HG03460 (cell line): ENCODE data around the gene MYH14.

Source experiments
- ATAC-seq: cut with Tn5 transposase; IDR thresholded peaks from one replicate; pipeline ENCODE4 v1.9.1; 2021; ENCODE audit not compliant: unreplicated experiment

MYH14 gene

DNA sequence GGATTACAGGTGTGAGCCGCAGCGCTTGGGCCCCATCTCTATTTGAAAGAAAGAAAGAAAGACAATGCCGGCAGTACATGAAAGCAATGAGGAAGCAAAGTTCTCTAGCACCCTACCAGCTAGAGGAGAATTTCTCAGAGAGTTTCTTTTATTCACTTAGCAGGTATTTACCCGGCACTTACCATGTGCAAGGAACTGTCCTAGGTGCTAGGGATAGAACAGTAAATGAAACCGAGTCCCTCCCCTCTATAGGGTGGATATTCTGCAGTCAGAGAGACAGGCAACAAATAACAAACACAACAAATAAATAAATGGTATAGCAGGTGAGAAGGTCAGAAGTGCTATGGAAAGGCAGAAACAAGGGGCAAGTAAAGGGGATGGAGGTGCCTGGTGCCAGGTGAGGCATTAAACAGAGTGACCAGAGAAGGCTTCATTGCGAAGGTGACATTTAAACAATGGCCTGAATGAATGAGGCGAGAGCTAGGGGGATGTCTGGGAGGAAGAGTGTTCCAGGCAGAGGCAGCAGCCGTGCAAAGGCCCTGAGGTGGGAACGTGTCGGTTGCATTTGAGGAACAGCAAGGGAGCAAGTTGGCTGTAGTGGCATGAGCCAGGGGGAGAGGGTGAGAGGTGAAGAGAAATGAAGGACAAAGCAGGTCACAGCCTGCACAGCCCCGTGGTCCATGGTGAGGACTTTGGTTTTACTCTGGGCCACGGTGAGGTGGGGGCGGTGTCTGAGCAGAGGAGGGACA is 10.8 kb upstream of the MYH14 start:
- no peak for ATAC-seq

DNA sequence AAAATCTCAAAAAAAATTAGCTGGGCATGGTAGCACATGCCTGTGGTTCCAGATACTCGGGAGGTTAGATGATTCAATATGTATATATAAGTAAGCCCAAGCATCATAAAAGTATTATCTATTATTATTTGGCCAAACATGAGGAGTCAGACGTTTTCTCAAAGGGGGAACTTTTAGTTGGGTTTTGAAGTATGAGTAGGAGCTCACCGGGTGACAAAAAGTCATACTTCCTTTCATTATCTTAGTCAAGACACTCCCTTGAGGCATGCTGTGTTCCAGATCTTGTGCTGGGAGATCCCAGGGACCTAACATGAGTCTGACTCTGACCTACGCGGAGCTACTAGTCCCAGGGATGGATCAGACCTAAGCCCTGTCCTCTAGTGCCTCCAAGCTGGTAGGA is 8.2 kb upstream of the MYH14 start:
- ATAC-seq: no peak

DNA sequence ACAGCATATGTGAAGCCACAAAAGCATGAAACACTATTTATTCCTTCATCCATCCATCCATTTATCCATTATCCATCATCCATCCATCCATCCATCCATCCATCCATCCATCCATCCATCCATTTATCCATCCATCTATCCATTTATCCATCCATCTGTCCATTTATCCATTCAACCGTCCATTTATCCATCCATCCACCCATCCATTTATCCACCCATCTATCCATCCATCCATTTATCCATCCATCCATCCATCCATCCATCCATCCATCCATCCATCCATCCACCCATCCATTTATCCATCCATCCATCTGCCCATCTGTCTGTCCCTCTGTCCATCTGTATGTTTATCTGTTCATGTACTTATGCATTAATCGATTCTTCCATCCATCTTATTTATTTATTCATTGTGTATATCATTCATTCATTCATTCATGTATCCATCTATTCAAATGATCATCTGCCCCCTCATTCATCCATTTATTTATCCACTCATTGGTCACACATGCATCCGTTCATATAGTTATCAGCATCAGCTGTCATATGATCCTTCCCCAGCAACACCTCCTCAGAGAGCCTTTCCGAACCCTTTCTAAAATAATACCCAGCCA is 7.0 kb upstream of the MYH14 start:
- ATAC-seq: no peak

DNA sequence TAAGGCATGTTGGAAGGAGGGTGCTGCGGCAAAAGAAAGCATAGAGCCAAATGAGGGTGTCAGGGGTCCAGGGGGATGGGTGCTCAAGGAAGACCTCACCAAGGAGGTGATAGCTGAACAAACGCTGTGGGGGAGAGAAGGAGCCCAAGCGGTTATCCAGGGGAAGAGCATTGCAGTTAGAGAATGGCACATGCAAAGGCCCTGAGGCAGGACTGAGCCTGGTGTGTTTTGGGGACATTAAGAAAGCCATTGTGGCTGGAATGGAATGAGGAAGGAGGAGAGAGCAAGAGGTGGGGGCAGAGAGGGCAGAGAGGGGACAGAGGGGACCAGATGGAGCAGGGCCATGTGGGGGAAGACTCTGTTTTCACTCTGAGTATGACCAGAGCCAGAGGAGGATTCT is 6.1 kb upstream of the MYH14 start:
- ATAC-seq: no peak

DNA sequence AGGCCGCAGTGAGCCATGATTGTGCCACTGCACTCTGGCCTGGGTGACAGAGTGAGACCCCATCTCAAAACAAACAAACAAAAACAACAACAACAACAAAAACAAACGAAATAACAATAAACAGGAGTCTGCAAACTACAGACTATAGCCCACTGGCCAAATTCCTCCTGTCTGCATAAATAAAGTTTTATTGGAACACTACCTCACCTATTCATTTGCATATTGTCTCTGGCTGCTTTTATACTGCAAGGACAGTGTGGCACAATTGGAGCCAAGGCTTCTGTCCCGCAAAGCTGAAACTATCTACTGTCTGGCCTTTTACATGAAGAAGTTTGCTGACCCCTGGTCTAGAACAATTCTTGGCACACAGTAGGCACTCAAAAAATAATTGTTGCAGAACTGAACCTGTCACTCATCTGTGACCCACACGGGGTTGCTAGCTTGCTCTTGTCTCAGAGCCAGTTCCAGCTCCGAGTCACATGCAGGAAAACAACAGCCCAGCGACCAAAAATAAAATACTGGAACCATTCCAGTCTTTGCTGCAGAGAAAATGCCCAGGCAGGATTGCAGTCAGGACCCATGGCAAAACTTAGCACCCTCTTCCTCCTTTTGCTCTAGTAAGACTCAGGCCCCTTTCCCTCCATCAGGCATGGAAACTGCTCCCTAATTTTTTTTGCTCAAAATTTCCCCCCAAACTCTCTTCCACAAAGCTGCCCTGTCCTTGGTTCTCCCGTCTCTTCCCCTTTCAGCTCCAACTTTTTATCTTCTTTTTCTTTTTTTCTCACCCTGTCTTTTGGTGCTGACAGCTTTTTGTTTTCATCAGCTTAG is 4.8 kb upstream of the MYH14 start:
- ATAC-seq: no peak

DNA sequence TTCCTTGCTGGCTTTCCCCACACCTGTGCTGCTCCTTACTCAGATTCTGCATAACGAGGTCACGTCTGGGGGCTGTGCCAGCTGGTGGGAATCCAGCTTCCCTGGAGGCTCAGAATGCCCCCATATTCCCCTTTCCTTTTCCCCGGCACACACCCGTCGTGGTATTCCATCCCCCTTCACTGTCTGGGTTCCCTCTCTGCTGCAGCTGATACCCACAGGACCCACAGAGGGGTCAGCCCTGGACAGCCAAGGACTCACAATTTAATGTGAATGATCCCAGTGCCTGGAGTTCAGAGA is 4.2 kb upstream of the MYH14 start:
- no peak for ATAC-seq

DNA sequence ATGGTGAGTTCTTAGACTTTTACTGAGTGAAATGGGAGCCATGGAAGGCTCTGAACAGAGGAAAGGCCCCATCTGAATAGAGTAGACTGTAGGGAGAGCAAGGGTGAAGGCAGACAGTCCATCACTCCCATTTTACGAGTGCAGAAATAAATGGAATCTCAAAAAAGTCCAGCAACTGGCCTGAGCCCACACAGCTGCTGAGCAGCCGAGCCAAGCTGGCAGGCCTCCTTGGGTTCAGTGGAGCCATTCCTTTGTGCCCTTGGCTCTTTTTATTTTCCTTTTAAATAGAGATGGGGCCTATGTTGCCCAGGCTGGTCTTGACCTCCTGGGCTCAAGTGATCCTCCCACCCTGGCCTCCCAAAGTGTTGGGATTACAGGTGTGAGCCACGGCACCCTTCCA is 1.0 kb upstream of the MYH14 start:
- ATAC-seq: no peak

DNA sequence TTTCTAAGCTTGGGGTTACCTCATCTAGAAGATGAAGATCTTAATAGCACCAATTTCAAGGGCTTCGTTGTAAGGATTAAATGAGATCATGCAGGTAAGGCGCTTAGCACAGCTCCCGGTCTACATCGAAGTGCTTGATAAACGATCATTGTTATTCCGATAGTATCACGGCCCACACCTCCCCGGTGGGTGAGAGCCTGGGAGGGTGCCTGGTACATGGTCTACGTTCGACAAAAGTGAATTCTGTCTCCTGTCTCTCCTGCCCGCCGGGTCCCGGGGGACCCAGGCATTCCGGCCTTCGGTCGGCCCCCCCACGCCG is 501 bp upstream of the MYH14 start:
- no peak for ATAC-seq

DNA sequence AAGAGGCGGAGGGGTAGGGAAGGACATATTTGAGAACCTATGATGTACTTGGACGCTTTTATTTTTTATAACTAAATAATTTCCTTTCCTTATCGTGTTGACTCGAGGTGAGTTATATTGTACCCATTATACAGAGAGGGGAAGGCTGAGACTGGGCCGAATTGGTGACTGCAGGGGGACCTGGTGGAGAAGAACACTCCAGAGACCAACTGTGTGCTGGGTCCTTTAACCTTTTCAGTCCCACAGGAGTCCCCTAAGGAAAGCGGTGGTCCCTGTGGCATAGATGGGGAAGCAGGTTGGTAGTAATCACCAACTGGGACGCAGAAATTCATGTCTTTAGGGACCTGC is 633 bp downstream of the MYH14 start:
- ATAC-seq: no peak

DNA sequence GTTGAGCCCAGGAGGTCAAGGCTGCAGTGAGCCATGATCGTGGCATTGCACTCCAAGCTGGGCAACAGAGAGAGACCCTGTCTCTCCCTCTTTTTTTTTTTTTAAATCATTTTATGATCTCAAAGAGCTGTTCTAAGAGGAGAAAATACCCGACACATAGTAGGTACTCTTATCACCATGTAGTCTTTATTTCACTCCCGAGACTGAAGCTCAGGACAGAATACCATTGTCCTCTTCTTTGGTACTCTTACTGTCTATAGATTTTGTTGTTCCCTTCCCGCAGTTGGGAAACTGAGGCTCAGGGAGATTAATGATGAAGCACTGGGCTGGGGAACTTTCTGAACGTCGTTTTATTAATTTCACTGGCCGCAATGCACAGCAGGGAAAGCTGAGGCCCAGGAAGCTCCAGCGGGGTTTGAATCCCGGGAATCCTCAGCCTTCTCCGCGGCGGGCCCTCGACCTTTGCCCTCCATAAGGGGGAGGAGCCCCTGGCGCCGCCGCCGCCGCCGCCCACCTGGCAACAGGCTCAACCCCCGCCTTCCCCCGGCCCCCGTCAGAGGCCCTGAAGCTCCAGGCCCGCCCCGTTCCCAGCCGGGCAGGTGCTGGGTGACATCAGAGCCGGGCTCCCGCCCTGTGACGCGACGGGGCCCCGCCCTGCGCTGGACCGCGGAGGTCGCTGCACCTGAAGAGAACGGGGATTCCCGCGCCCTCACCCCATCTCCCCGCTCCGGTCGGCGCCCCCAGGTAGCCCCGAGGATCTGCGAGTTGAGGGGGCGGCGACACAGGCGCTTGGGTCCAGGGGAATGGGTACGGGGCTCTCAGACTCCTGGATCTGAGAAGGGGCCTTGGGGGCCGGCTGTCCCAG is 1.6 kb downstream of the MYH14 start:
- no peak for ATAC-seq

DNA sequence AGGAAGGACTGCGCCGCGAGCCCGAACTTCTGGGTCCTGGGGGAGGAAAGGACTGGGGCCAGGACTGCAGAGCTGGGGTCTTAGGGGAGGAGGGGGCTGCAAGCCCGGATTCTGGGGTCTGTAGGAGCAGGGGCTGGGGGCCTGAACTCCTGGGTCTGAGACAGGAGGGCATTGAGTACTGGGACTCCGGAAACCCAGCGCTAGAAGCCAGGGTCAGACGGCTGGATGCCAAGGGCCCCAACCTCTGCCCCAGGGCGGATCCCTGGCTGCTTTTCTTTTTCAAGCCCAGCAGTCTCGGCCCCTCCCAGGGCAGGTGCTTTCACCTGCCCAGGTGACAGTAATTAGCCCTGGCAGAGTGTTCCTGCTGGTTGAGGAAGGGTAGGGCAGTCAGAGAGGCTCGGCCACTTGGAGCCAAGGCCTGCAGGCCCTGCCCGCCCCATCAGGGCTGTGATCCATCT is 2.3 kb downstream of the MYH14 start:
- ATAC-seq: no peak

DNA sequence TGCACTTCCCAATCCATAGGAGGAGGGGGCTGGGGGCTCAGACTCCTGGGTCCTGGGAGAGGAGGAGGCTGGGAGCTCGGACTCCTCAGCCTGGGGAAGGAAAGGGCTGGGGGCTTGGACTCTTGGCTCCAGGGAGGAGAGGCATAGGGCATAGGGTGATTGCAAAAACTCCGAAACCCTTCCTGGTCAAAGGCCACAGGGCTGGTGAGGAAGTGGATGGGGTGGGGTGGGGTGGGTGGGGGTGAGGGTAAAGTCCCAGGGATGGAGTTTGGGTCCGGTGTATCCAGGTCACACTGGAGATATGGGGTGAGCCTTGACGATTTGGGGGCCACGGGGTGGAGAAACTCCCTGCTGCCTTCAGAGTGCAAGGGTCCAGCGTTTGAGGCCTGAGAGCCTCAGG is 2.8 kb downstream of the MYH14 start:
- no peak for ATAC-seq

DNA sequence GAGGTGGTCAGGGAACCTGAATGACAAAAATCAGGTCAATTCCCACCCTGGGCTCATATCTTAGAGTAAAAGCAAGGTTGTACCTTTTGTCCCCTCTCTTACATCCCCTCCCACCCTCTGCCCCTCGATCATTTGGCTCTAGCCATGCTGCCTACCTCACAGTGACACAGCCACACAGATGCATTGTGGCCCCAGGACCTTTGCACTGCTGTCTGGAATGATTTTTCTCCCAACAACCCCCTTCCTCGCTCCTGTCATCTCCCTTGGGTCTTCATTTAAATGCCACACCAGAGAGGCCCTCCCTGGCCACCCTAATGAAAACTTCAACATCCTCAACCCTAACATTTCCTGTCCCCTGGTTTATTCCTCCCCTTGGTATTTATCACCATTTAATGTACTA is 4.3 kb downstream of the MYH14 start:
- ATAC-seq: no peak

DNA sequence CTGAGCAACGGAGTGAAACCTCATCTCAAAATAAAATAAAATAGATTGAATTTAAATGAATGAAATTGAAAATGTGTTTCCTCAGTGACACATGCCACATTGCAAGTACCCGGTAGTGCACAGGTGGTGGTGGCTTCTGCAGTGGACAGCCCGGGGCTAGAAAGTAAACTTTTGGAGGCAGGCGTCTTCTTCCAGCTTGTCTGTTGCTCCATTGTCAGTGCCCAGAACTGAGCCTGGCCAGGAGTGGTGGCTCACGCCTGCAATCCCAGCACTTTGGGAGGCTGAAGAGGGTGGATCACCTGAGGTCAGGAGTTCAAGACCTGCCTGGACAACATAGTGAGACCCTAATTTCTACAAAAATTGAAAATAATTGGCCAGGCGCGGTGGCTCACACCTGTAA is 5.7 kb downstream of the MYH14 start:
- no peak for ATAC-seq

DNA sequence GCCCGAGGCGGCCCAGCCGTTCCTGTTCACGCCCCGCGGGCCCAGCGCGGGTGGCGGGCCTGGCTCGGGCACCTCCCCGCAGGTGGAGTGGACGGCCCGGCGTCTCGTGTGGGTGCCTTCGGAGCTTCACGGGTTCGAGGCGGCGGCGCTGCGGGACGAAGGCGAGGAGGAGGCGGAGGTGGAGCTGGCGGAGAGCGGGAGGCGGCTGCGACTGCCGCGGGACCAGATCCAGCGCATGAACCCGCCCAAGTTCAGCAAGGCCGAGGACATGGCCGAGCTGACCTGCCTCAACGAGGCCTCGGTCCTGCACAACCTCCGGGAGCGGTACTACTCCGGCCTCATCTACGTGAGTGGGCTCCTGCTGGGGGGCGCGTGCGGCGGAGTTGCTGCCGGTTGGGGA is 7.0 kb downstream of the MYH14 start:
- no peak for ATAC-seq

DNA sequence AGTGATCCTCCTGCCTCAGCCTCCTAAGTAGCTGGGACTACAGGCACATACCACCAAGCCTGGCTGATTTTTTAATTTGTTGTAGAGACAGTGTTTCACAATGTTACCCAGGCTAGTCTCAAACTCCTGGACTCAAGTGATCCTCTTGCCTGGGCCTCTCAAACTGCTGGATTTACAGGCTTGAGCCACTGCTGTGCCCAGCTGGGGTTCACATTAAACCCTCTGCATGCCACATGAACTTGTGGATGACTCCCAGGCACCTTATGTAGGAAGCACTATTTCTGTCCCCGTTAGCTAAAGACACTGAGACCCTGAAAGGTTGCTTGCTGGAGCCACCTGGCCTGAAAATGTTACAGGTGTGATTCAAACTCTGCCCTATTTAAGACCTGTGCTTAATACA is 10.5 kb downstream of the MYH14 start:
- ATAC-seq: no peak

DNA sequence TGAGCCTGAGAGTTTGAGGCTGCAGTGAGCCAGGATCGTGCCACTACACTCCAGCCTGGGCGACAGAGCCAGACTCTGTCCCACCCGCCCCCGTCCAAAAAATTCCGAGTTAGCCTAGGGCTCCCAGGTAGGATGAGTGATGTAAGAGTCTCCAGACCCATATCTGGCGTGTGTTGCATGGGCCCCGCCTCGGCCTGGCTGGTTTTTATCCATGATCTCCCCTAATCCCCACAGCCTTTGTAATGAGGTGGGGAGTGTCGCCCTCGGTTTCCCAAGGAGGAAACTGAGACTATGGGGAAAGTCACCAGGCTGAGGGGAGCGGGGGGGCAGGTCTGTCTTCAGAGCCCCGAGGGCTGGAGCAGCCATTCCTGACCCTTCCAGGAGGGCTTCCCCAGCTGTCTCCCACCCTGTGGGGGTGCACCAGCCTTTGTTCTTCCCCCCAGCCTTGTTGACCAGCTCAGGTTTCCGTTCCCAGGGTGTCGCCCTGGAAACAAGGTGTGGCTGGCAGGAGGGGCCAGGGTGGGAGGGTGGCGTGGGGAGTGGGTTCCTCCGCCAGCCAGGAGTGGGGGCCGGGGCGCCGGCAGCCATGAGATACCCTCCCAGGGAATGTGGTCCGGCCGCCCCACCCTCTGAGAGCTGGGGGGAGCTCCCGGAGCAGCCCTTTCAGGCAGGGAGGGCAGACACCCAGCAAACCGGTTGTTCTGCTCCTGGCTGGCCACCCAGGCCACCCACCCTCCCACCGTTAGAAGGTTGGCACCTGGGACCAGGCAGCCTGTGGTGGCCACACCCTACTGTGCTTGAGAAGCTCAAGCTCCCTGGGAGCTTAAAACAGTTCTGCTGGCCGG is 11.5 kb downstream of the MYH14 start:
- no peak for ATAC-seq

DNA sequence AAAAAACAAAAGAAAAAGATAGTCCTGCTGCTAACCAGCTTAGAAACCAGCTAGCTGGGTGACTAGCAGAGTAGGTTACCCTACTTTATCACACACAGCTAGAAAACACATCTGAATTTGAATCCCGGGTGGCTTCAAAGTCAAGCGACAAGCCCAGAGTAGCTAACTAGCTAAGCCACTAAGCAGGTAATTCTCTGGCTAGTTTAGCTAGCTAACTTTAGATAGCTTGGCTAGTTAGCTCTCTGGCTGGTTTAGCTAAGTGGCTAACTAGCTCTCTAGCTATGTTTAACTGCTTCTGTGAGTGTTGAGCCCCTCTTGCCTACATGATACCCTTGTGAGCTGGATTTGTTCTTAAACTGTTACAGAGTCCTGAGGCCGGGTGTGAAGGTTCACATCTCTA is 12.4 kb downstream of the MYH14 start:
- ATAC-seq: no peak

DNA sequence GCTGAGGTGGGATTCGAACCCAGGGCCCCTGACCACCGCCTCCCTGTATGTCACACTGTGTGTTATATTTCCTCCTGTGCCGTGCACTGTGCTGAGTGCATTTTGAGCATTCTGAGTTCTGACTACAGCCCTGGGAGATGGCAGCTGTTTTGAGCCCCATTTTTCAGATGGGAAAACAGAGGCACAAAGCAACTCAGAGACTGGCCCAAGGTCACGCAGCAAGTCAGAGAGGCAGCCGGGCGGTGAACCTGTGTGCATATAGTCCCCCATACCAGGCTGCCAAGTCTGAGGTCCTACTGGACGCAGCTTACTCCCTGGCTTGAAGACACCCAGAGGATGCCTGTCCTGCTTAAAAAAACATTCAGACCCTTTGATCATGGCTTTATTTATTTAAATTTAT is 17.7 kb downstream of the MYH14 start:
- no peak for ATAC-seq

DNA sequence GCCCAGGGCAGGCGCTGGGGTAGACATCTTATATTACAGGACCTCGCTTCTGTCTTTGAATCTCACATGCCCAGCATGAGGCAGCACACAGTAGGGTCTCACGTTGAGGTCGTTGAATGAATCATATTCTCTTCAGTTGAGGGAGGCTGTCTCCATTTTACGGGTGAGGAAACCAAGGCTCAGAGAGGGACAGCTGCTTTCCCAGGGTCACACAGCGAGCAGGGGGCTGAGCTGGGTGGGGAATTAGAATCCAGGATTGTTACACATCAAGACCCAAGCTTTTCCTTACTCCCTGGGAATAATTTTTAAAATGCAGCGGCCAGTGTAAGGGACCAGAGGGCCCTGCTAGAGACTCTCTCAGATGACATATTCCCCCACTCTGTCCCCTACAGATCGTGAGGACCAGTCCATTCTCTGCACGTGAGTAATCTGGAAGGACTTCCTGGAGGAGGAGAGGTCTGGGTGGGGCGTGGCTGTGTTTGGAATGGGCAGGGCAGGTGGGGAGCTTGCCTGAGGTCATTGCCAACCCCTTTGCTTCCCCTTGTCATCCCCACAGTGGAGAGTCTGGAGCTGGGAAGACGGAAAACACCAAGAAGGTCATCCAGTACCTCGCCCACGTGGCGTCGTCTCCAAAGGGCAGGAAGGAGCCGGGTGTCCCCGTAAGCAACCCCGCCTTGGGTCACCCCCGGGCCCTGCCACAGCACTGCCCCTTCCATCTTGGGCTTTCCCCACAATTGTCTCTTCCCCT is 19.4 kb downstream of the MYH14 start:
- ATAC-seq: no peak
